HG03469 (cell line): ENCODE results near the gene WDR33.
A peak's percentile ranks its signal among the peaks of the same experiment; 100 is the strongest.

Experiments
- ATAC-seq: cut with Tn5 transposase; IDR thresholded peaks from one replicate; pipeline ENCODE4 v1.9.1; 2021; ENCODE audit warnings: mild to moderate bottlenecking, moderate library complexity, moderate number of reproducible peaks; ENCODE audit not compliant: unreplicated experiment

The WDR33 gene

GRCh38 chr2:127722807-127723206 lies 88.2 kb downstream of the WDR33 start:
- no peak for ATAC-seq

DNA sequence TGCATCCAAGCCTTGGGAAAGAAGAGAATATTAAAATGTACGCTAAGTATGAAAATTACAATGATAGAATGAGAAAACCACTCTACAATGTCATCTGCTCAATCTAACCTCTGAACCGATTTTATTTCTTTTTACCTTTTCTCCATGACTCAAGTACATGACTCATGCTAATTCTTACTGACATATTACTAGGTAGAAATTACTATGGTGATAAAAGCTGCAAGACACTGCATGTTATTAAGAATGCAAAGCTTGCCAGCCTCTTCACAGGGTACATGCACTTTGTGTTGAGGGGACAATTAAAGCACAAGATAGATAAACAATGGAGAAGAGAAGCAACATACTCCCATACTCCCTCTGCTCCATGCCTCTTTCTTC lies 89.0 kb downstream of the WDR33 start:
- no peak for ATAC-seq

DNA sequence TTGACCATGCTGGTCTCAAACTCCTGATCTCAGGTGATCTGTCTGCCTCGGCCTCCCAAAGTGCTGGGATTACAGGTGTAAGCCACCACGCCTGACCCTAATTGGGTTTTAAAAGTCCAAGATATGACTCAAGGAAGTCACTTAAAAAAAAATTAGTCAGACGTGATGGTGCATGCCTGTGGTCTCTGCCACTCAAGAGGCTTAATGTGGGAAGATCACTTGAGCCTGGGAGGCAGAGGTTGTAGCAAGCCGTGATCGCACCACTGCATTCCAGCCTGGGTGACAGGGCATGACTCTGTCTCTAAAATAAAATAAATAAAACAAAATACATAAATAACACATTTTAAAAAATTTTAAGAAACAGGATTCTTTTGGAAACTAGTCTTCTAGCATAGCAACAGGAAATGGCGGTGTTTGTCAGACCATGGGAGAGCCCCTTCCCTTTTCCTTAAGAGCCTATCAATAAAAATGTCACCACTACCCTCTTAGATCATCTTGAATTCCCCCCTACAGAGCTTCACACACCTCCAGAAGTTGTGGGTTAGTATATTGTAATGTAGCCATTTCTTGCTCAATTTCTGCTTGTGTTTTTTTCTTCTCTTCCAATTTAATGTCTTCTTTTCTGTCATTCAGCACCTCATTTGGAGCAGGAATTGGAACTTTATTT lies 89.5 kb downstream of the WDR33 start:
- ATAC-seq = no peak

DNA sequence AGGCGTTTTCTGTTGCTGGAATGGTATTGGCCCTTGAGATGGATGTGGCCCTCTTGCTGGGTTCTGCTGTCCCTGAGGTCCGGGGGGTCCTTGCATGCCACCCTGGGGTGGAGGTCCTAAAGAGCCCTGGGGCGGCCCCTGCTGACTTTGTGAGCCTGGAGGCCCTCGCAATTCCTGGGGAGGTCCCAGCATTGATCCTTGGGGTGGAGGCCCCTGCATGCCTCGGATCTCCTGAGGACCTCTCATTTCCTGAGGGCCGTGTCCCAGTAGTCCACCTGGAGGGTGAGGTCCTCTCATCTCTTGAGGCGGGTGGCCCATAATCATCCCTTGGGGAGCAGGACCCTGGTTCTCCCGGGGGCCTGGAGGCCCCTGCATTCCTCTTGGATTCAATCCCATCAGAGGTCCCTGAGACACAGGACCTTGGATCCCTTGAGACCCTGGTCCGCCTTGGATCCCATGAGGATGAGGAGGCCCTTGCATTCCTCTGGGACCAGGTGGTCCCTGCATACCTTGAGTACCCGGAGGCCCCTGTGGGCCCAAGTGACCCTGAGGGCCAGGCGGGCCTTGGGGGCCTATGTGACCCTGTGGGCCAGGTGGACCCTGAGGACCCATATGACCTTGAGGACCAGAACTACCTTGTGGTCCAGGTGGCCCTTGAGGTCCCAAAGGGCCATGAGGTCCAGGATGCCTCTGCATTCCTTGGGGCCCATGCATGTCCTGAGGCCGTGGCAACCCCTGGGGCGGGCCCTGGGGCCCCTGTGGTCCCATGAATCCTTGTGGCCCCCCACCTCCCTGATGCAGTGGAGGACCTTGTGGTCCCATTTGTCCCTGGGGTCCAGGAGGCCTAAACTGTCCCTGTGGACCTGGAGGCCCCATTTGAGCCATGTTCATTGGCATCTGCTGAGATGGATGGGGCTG lies 91.4 kb downstream of the WDR33 start:
- no peak for ATAC-seq

DNA sequence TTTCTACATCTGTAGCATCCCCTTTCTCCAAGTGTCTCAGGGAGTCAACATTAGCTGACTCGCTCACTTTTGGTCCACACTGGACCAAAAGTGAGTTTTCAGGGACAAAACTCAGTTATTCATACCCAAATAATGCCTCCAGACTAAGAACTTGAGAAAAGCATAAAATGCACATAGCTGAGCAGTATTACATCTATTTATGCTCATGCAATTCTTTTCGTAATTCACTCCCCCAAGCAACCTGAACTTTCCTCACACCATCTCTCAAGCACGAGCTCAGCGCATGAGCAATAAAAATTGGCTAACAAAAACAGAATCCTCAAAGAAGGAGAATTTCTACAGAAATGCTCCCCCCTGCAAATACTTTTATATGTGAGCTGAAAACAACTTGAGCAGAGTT lies 92.7 kb downstream of the WDR33 start:
- no peak for ATAC-seq

DNA sequence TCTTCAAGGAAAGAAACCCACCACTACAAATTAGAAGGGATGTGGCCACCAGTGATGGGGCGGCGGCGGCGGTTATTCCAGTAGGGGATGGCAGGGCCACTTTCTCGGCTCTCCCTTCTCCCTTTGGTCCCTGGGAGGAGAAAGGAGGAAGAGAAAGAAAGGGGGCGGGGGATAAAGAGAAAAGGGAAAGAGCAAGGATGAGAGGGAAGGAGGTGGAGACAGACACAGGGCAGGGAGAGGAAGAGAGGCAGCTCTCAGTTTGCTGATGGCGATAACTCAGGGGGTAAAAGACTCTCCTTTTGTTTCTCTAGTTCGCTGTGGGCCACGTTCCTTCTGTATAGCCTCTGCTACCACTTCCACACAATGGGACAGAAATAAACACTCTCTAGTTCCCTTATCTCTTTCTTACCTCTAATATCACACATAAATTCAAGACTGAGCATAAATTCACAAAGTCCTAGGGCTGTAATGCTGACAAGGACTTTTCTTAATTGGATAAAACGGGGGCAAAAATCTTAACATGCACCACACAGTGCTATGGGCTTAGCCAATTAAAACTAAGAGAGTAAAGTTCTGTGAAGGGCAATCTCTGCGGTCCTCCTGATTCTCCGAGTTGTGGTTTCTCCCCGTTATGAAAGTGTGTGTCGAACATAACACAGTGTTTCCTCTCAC lies 95.1 kb downstream of the WDR33 start:
- no peak for ATAC-seq

- ATAC-seq = no peak
Measured at GRCh38 chr2:127713562-127713961, 97.4 kb downstream of the WDR33 start.

GRCh38 chr2:127712999-127713398 lies 98.0 kb downstream of the WDR33 start:
- no peak for ATAC-seq

DNA sequence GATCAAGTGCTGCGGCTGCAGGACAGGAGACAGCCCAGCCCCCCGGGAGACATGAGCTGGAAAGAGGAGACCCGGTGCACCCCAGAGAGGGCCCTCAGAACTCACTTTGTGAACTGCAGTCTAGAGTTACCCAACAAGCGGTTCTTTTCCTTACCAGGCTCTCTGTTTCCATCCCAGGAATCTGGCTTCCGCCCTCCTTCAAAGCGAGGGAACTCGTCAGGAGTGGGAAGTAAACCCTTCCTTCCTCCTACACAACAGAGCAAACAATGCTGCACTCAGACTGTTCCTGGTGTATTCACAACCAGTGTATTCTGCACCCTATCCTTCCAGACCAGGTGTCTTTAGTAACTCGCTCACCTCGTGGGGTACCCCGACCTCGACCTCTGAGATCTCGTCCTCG lies 101.6 kb downstream of the WDR33 start:
- ATAC-seq = no peak

- no peak for ATAC-seq
Measured at GRCh38 chr2:127707890-127708648, 102.9 kb downstream of the WDR33 start.

DNA sequence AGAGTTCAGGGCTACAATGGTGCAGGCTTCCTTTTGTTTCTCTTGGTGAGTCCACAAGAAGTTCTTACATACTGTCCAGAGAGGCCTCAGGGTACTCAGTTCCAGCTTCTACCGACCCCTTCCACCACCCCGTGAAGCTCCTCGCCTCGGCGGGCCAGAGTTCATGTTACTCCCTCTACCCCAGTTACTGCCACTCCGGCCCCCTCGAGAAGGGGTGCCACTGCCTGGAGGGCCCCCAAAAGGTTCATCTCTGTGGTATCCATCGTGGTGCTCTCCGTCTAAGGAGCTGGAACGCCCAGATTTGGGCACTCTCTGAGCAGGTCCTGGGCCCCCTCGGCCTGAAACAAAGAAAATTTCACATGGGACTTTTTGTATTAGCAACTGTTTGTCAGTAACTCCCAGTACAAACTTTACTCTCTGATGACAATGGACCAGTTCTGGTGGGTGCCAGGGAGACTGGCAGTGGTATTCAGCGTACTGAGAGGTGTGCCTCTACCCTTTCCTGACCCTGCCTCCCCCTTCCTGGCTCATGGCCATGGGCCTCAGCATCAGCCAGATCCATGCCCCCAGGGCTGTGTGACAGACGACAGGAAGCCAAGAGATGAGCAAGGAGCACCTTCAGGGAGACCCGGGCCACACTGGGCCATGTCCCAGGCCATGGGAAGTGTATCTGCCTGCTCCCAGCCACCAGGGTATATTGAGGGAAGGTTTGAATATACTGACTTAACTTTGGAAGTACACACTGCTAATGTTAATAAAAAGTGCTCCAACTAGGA lies 104.6 kb downstream of the WDR33 start:
- ATAC-seq = no peak

- no peak for ATAC-seq
Measured at GRCh38 chr2:127705391-127706065, 105.4 kb downstream of the WDR33 start.

GRCh38 chr2:127704641-127705390 lies 106.2 kb downstream of the WDR33 start:
- ATAC-seq = no peak

- ATAC-seq = no peak
Measured at GRCh38 chr2:127703282-127703681, 107.7 kb downstream of the WDR33 start.

DNA sequence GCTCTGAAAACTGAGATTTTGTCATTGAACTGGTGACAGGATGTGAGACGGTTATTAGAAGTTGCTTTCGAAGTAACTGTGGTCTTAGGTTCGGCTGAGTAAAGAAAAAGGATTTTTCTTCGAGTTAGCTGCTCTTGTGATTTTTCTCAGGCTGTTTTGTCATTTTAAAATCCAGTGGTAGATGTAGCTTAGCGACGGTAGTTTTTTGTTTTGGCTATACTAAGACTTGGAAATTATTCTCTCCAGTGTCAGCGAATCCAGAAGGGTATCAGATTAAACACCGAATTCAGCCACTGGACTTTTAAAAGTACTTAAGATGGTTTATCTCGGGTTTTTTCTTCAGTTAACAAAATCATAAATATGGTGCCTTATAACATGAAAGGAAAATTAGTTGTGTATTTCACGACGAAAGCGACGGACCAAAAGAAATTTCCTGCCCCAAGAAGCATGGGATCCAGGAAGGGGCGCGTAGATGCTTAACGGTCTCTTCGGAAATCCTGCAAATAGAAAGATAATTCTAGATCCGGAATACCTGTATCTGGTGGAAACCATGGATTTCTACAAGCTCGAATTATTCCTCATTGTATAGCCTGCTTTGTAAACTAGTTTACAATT lies 108.5 kb downstream of the WDR33 start:
- ATAC-seq = no peak

GRCh38 chr2:127701651-127702394 lies 109.1 kb downstream of the WDR33 start:
- ATAC-seq = peak; percentile 25

DNA sequence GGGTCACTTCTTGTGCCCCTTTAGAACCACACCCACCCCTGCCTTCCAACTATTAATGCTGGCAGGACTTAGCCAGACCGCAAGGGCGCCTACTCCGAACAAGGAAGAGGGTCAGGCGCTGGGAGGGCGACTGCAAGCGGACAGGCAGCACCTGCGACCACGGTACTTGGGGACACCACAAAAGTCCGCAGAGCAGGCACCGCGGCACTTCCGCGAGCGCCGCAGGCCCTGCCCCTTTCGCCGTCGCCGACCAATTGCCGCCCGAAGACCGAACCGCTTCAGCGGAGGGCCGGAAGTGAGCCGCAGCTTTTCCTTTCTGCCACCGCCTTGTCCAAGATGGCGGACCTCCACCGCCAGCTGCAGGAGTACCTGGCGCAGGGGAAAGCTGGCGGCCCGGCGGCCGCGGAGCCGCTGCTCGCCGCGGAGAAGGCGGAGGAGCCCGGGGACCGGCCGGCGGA lies 109.7 kb downstream of the WDR33 start, which contains the start of gene SFT2D3:
TSS of gene SFT2D3 (plus strand) at position 305 of the 458 bp plus-strand sequence. CDS start at position 337, 32 bp downstream.
- ATAC-seq = peak; percentile 39
